ENCODE results near the gene C1orf35.

The C1orf35 gene

DNA sequence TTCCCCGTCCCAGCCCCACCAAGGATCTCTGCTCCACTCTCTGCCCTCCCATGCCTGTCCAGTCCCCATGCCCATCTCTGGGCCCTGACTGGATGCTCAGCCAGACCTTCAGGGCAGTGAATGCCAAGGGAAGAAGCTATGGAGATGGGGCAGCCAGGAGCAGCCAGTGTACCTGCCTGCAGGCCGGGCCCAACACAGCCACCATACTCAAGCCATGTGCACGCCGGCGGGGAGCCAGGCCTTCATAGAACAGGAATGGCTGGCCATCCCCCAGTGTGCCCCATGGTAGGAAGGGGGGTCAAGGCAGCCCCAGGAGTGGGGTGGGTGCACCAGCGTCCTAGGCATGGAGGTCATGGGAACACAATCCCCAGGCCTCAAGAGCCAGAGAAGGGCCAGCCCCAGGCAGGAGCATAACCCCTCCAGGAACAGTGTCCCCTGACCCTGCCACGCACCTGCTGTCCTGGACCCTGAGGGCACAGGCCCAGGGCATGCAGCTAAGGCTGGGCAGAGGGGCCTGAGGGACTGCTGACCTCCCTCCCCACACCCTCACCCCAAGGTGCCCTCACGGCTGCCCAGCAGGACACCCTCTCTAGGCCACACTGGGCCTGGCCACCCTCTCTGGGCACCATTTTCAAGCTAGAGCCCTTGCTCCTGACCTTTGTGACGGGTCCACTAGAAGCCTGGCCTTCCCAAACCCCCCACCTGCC is 40.9 kb downstream of the C1orf35 start:
- DNase-seq: no peak

GRCh38 chr1:228061411-228062084 is 41.6 kb downstream of the C1orf35 start:
- no peak for DNase-seq

GRCh38 chr1:228060458-228061190 is 42.5 kb downstream of the C1orf35 start:
- no peak for DNase-seq

DNA sequence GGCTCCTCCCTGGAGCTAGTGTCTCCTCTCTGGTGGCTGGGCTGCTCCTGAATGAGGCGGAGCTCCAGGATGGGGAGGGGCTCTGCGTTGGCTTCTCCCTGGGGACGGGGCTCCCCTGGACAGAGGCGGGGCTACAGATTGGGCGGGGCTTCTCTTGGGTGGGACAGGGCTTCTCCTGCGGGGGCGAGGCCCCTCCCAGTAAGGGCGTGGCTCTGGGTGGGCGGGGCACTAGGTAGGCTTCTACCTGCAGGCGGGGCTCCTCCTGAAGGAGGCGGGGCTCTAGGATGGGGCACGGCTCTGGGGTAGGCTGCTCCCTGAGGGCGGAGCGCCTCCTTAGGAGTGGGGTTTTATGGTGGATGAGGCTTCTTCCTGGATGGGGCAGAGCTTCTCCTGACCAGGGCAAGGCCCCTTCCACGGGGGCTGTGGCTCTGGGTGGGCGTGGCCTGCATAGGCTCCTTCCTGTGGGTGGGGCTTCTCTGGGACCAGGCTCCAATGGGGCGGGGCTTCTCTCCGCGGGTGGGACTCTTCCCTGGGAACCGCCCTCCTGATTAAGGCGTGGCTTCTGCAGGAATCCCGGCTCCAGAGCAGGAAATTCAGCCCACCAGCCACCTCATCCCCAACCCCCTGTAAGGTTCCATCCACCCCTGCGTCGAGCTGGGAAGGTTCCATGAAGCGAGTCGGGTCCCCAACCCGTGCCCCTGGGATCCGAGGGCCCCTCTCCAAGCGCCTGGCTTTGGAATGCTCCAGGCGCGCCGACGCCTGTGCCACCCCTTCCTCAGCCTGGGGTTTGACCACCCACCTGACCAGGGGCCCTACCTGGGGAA is 43.3 kb downstream of the C1orf35 start:
- peak; percentile 66 for DNase-seq

- DNase-seq: no peak
Measured at GRCh38 chr1:228058949-228059633, 44.0 kb downstream of the C1orf35 start.

GRCh38 chr1:228058172-228058948 is 44.8 kb downstream of the C1orf35 start:
- no peak for DNase-seq

All from hematopoietic multipotent progenitor cell treated with erythropoietin and hydrocortisone succinate and interleukin-3 and kit ligand, for 6 days (in vitro differentiated cells).